HFFc6 (cell line): ENCODE results near the gene EPS8L3. TPM values are rescaled to one million over a fixed set of nuclear protein-coding genes. Genes with fewer than 3 reads are reported as not detected.

Source experiments
- DNase-seq: peaks from one replicate; pipeline ENCODE4 v3.0.0-alpha.2; 2018
- H3K27ac Mint-ChIP-seq: 2 replicates; pipeline ENCODE4 v1.8.0; 2020; ENCODE audit warnings: mild to moderate bottlenecking, mixed read lengths
- H3K27me3 Mint-ChIP-seq: 2 replicates; pipeline ENCODE4 v1.8.0; 2021; ENCODE audit warnings: mild to moderate bottlenecking, moderate library complexity, mixed read lengths; ENCODE audit not compliant: insufficient read depth
- H3K36me3 Mint-ChIP-seq: 2 replicates; pipeline ENCODE4 v1.8.0; 2021; ENCODE audit warnings: low read depth, mixed read lengths
- H3K4me1 Mint-ChIP-seq: 2 replicates; pipeline ENCODE4 v1.8.0; 2020; ENCODE audit warnings: low read depth, mixed read lengths
- H3K4me3 Mint-ChIP-seq: 2 replicates; pipeline ENCODE4 v1.8.0; 2020; ENCODE audit warnings: mild to moderate bottlenecking, moderate library complexity, mixed read lengths
- H3K9me3 Mint-ChIP-seq: 2 replicates; pipeline ENCODE4 v1.8.0; 2020; ENCODE audit warnings: mild to moderate bottlenecking, mixed read lengths
- CTCF ChIP-seq: fragments of 200-600 bp; sonication (generic); IDR thresholded peaks from 2 replicates; pipeline ENCODE4 v1.5.0; 2021; ENCODE audit warnings: antibody characterized with exemption, mild to moderate bottlenecking
- total RNA-seq, 6 experiments: library from RNA; stranded (reverse); fragmentation: NEBNext Ultra II Directional; extraction: Animal tissue kit (Norgen Biotek cat#: 25700); gene quantifications; 2 replicates in 1 of 6; 3 replicates in 5 of 6; pipeline ENCODE4 v1.2.3, GENCODE V29; 2021

The EPS8L3 gene
- total RNA-seq, 6 experiments from 2014 or later = not detected

- peaks cover 44% of the 10 kb centered on the region for H3K4me1 Mint-ChIP-seq
- no peak overlapping the region for H3K4me3 Mint-ChIP-seq
- H3K27me3 Mint-ChIP-seq = peaks cover 2% of the 10 kb centered on the region; the same call in 1 of the 2 replicates
- no peak for TF ChIP-seq CTCF
- 0 out of 2 replicates have a peak, but pooled peaks cover 5% of the 10 kb centered on the region for H3K36me3 Mint-ChIP-seq
- no peak overlapping the region for H3K27ac Mint-ChIP-seq
- no peaks in the 10 kb centered on the region for H3K9me3 Mint-ChIP-seq
- no peak for DNase-seq
Observed at GRCh38 chr1:109722908-109723691, 40.6 kb downstream of the EPS8L3 start.

GRCh38 chr1:109721971-109722370, 41.8 kb downstream of the EPS8L3 start:
- TF ChIP-seq CTCF = no peak
- H3K27ac Mint-ChIP-seq = no peak overlapping the region
- no peaks in the 10 kb centered on the region for H3K9me3 Mint-ChIP-seq
- no peak for DNase-seq
- H3K27me3 Mint-ChIP-seq = no peaks in the 10 kb centered on the region; the same call in 1 of the 2 replicates
- H3K4me3 Mint-ChIP-seq = no peak overlapping the region
- 0 out of 2 replicates have a peak, but pooled peaks cover 3% of the 10 kb centered on the region for H3K36me3 Mint-ChIP-seq
- peaks cover 54% of the 10 kb centered on the region for H3K4me1 Mint-ChIP-seq

DNA sequence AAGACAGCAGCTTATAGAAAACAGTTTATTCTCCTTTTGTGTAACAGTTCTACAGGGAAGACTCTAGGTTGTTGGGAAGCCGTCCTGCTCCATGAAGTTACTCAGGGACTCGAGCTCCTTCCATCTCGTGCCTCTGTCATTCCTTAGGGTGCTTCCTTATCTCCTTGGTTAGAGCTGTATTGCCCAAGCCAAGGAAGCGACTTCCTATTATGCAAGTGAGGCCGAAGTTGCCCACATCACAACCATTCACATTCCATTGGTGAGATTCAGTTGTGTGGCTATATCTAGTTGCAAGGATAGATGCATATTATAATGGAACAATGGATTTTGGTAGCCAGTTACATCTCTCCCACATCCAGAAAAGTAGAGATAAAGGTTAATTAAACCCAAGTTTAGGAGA, 42.7 kb downstream of the EPS8L3 start:
- Mint-ChIP-seq H3K27me3 (no peaks in the 10 kb centered on the region; the same call in 1 of the 2 replicates), H3K4me3 (no peak overlapping the region), H3K36me3 (no peaks in the 10 kb centered on the region), H3K9me3 (no peaks in the 10 kb centered on the region), H3K27ac (no peak overlapping the region), H3K4me1 (peaks cover 52% of the 10 kb centered on the region)
- no peak for DNase-seq
- TF ChIP-seq CTCF = no peak

GRCh38 chr1:109719337-109719837, 44.3 kb downstream of the EPS8L3 start:
- peak overlapping the region; percentile 85 for H3K27ac Mint-ChIP-seq
- peak overlapping the region; percentile 42; the same call in 1 of the 2 replicates for H3K4me3 Mint-ChIP-seq
- peaks cover 45% of the 10 kb centered on the region for H3K4me1 Mint-ChIP-seq
- H3K27me3 Mint-ChIP-seq = peaks cover 4% of the 10 kb centered on the region; the same call in 1 of the 2 replicates
- DNase-seq = peak; percentile 58
- TF ChIP-seq CTCF = no peak
- no peaks in the 10 kb centered on the region for H3K9me3 Mint-ChIP-seq
- no peaks in the 10 kb centered on the region for H3K36me3 Mint-ChIP-seq

DNA sequence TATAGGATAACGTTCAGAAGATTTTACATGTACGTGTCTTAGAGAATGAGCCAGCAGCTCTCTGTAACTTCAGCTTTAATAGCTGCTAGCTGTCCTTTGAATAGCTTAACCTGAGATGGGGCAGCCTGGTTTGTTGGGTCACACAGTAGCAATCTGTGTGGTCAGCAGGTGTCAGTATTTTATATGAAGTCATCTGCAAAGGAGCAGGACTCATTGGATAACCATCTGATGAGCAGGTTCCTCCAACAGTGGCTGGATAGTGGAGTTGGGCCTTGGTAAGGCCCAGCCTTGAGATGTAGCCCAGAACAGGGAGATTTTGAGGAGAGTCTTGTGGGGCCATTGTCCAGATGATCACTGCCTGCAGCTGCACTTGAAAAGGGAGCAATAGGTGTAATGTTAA, 45.2 kb downstream of the EPS8L3 start:
- H3K36me3 Mint-ChIP-seq = no peaks in the 10 kb centered on the region
- no peaks in the 10 kb centered on the region for H3K9me3 Mint-ChIP-seq
- peak; percentile 48; the same call in 1 of the 2 replicates for TF ChIP-seq CTCF
- no peak overlapping the region; the same call in 1 of the 2 replicates for H3K4me3 Mint-ChIP-seq
- peaks cover 4% of the 10 kb centered on the region; the same call in 1 of the 2 replicates for H3K27me3 Mint-ChIP-seq
- peak overlapping the region; percentile 85 for H3K27ac Mint-ChIP-seq
- peaks cover 41% of the 10 kb centered on the region for H3K4me1 Mint-ChIP-seq
- DNase-seq = peak; percentile 47
